HepG2 (cell line): ENCODE data around the gene TGFBRAP1. TPM values are rescaled to one million over a fixed set of nuclear protein-coding genes. Genes with fewer than 3 reads are reported as not detected.
A peak's percentile ranks its signal among the peaks of the same experiment; 100 is the strongest.

Source experiments
- FOXP4 ChIP-seq: sonication (generic); formaldehyde crosslinking; IDR thresholded peaks from 2 replicates; pipeline ENCODE4 v1.4.0; 2020; ENCODE audit warnings: missing genetic modification reagents
- HNF1A ChIP-seq, 2 experiments: sonication (generic) in 1 of 2; formaldehyde crosslinking in 1 of 2; IDR thresholded peaks; 2 replicates each; pipeline versions ENCODE4 v1.4.0 to v1.6.1; 2016 to 2020; ENCODE audit warnings: borderline replicate concordance in 1 of 2, low read depth in 1 of 2, mild to moderate bottlenecking in 1 of 2, missing genetic modification reagents in 1 of 2
- KLF11 ChIP-seq: IDR thresholded peaks from 2 replicates; pipeline ENCODE4 v1.6.1; 2016; ENCODE audit warnings: missing compliant biosample characterization
- KLF13 ChIP-seq: sonication (generic); formaldehyde crosslinking; IDR thresholded peaks from 2 replicates; pipeline ENCODE4 v1.4.0; 2020; ENCODE audit warnings: mild to moderate bottlenecking, missing genetic modification reagents
- NCOR1 ChIP-seq: fragments of 200-600 bp; sonication (generic); IDR thresholded peaks from 2 replicates; pipeline ENCODE4 v1.7.0; 2017; ENCODE audit warnings: antibody characterized with exemption, low read length, borderline replicate concordance
- RARG ChIP-seq: sonication (generic); formaldehyde crosslinking; IDR thresholded peaks from 2 replicates; pipeline ENCODE4 v1.4.0; 2020; ENCODE audit warnings: low read depth, mild to moderate bottlenecking, missing genetic modification reagents
- RBM22 ChIP-seq: fragments of 200-400 bp; formaldehyde crosslinking; optimal IDR thresholded peaks from 2 replicates; pipeline ENCODE3; 2017; ENCODE audit warnings: mild to moderate bottlenecking, low read length, moderate library complexity
- RERE ChIP-seq: IDR thresholded peaks from 2 replicates; pipeline ENCODE4 v1.6.1; 2016; ENCODE audit warnings: low read depth, missing genetic modification reagents, missing compliant biosample characterization
- SMAD3 ChIP-seq: sonication (generic); formaldehyde crosslinking; IDR thresholded peaks from 2 replicates; pipeline ENCODE4 v1.4.0; 2020; ENCODE audit warnings: missing genetic modification reagents
- TFDP1 ChIP-seq: IDR thresholded peaks from 2 replicates; pipeline ENCODE4 v1.6.1; 2016; ENCODE audit warnings: missing compliant biosample characterization, missing genetic modification reagents, borderline replicate concordance
- ZBTB38 ChIP-seq: sonication (generic); formaldehyde crosslinking; IDR thresholded peaks from 2 replicates; pipeline ENCODE4 v1.5.1; 2020; ENCODE audit warnings: mild to moderate bottlenecking, missing genetic modification reagents
- ZNF337 ChIP-seq: sonication (generic); formaldehyde crosslinking; IDR thresholded peaks from 2 replicates; pipeline ENCODE4 v1.5.1; 2020; ENCODE audit warnings: missing genetic modification reagents, low read depth, mild to moderate bottlenecking, borderline replicate concordance
- ZNF580 ChIP-seq: IDR thresholded peaks from 2 replicates; pipeline ENCODE4 v1.6.1; 2016; ENCODE audit warnings: low read depth, borderline replicate concordance
- polyA plus RNA-seq, 8 experiments: library from polyadenylated mRNA; depleted of rRNA in 3 of 8; stranded (reverse) in 7 of 8; unstranded in 1 of 8; fragments of >200 nt; fragmentation: Illumina TruSeq in 4 of 8; extraction: Trizol in 4 of 8; gene quantifications; 2 replicates each; pipeline versions ENCODE4 v1.2.1 to v1.2.3, GENCODE V29; 2011 to 2016; ENCODE audit warnings: low read depth in 4 of 8, missing spikeins in 1 of 8, mixed read lengths in 1 of 8; ENCODE audit not compliant: insufficient read depth in 1 of 8
- total RNA-seq, 5 experiments: library from RNA; depleted of rRNA; stranded (reverse); fragments of >200 nt; fragmentation: Illumina TruSeq; extraction: Trizol; gene quantifications; 2 replicates each; pipeline ENCODE4 v1.2.3, GENCODE V29; 2016; ENCODE audit warnings: low read depth in 1 of 5

The TGFBRAP1 gene
- total and polyA plus RNA-seq, 2 of the 13 experiments (the other 11 are each of a cell fraction or from before 2014, with no cell fraction given) = 12.7 to 22.9 TPM

- peak; percentile 39; the same call in 1 of the 2 replicates for TF ChIP-seq HNF1A (IDR thresholded peaks at IDR 0.05; ENCODE audit: low read depth)
- TF ChIP-seq HNF1A (CRISPR knock-in tag; IDR thresholded peaks at IDR 0.05; ENCODE audit: borderline replicate concordance) = peak; percentile 73; the same call in 1 of the 2 replicates
- TF ChIP-seq RBM22 = no peak
- TF ChIP-seq RERE (CRISPR knock-in tag) = no peak
- TF ChIP-seq ZNF580 = peak; percentile 62; the same call in 1 of the 2 replicates
- peak; percentile 79; the same call in 1 of the 2 replicates for TF ChIP-seq RARG (CRISPR knock-in tag)
- TF ChIP-seq KLF11 = peak; percentile 45; the same call in 1 of the 2 replicates
- TF ChIP-seq NCOR1 = peak; percentile 84; the same call in 1 of the 2 replicates
- TF ChIP-seq TFDP1 (CRISPR knock-in tag) = peak; percentile 34; the same call in 1 of the 2 replicates
- TF ChIP-seq ZNF337 (CRISPR knock-in tag) = 0 out of 2 replicates have a peak, but pooled peaks have one; percentile 41
- TF ChIP-seq KLF13 (CRISPR knock-in tag) = no peak
- TF ChIP-seq FOXP4 = peak; percentile 40; the same call in 1 of the 2 replicates
- peak; percentile 39; the same call in 1 of the 2 replicates for TF ChIP-seq ZBTB38
- TF ChIP-seq SMAD3 (CRISPR knock-in tag) = peak; percentile 58; the same call in 1 of the 2 replicates
Measured at GRCh38 chr2:105337122-105338019, 7.8 kb upstream of the TGFBRAP1 start, which contains the start of gene C2orf49 (continued).
